PC-3 (cell line): ENCODE measurements around the gene MAPKAPK3. TPM values are rescaled to one million over a fixed set of nuclear protein-coding genes. Genes with fewer than 3 reads are reported as not detected.

Source experiments
- ATAC-seq: fragments of 200-7000 bp; cut with Tn5 transposase; 2 replicates; pipeline ENCODE4 v1.9.1; 2020; ENCODE audit warnings: mild to moderate bottlenecking, moderate library complexity
- BruUV-seq: library from RNA; stranded (reverse); fragments of 400-500 nt; replicated peaks from 2 replicates; lab custom pipeline; 2021; lab: Mats Ljungman, UMichigan
- CTCF ChIA-PET: fragments of 300-600 bp; sonication (Branson Sonifier 250); formaldehyde crosslinking; loops from one replicate; lab custom pipeline; 2022; ENCODE audit warnings: antibody characterized with exemption; lab: Charles Lee
- POLR2A ChIA-PET: fragments of 300-600 bp; sonication (Branson Sonifier 250); formaldehyde crosslinking; loops from one replicate; lab custom pipeline; 2022; ENCODE audit warnings: antibody characterized with exemption; ENCODE audit not compliant: unreplicated experiment; lab: Charles Lee
- DNase-seq: peaks from one replicate; pipeline ENCODE4 v3.0.0-alpha.2; 2015
- H2AFZ ChIP-seq: fragments of 300-600 bp; sonication (generic); 2 replicates; pipeline ENCODE4 v1.6.0; 2016; ENCODE audit warnings: antibody characterized with exemption, low read length
- H3F3A ChIP-seq: fragments of 300-600 bp; sonication (generic); one replicate; pipeline ENCODE4 v1.6.0; 2017; ENCODE audit warnings: antibody characterized with exemption, low read length, control low read depth, mild to moderate bottlenecking; ENCODE audit not compliant: unreplicated experiment
- H3K27ac ChIP-seq: fragments of 300-600 bp; sonication (generic); 2 replicates; pipeline ENCODE4 v1.5.1; 2016; ENCODE audit warnings: mild to moderate bottlenecking, low read length
- H3K27me3 ChIP-seq: fragments of 300-600 bp; sonication (generic); 2 replicates; pipeline ENCODE4 v1.6.1; 2016; ENCODE audit warnings: low read length, mixed read lengths
- H3K36me3 ChIP-seq: fragments of 300-600 bp; sonication (generic); 2 replicates; pipeline ENCODE4 v1.6.1; 2016; ENCODE audit warnings: low read depth, mixed run types, low read length, mixed read lengths
- H3K4me1 ChIP-seq: fragments of 300-600 bp; sonication (generic); 2 replicates; pipeline ENCODE4 v1.5.1; 2016; ENCODE audit warnings: low read length; ENCODE audit not compliant: insufficient read depth
- H3K4me2 ChIP-seq: fragments of 300-600 bp; sonication (generic); 2 replicates; pipeline ENCODE4 v1.6.0; 2016; ENCODE audit warnings: low read length
- H3K4me3 ChIP-seq: fragments of 300-600 bp; sonication (generic); 2 replicates; pipeline ENCODE4 v1.5.1; 2016; ENCODE audit warnings: mild to moderate bottlenecking, low read length, mixed read lengths
- H3K79me2 ChIP-seq: fragments of 300-600 bp; sonication (generic); 2 replicates; pipeline ENCODE4 v1.6.1; 2017; ENCODE audit warnings: low read length, mixed read lengths
- H3K9ac ChIP-seq: fragments of 300-600 bp; sonication (generic); 2 replicates; pipeline ENCODE4 v1.6.0; 2016; ENCODE audit warnings: mild to moderate bottlenecking, low read length
- H3K9me2 ChIP-seq: fragments of 300-600 bp; sonication (generic); replicated peaks from 2 replicates; pipeline ENCODE4 v1.6.1; 2016; ENCODE audit warnings: mixed run types, low read length, mixed read lengths
- H3K9me3 ChIP-seq: fragments of 300-600 bp; sonication (generic); 2 replicates; pipeline ENCODE4 v1.6.1; 2016; ENCODE audit warnings: low read length, mixed read lengths
- H4K20me1 ChIP-seq: fragments of 300-600 bp; sonication (generic); 2 replicates; pipeline ENCODE4 v1.6.1; 2016; ENCODE audit warnings: low read length, mixed read lengths
- EZH2 ChIP-seq: fragments of 300-600 bp; sonication (generic); IDR thresholded peaks from one replicate; pipeline ENCODE4 v1.6.1; 2017; ENCODE audit warnings: antibody characterized with exemption, mild to moderate bottlenecking, low read length; ENCODE audit not compliant: unreplicated experiment
- EZH2phosphoT487 ChIP-seq: fragments of 300-600 bp; sonication (generic); IDR thresholded peaks from 2 replicates; pipeline ENCODE4 v1.6.1; 2018; ENCODE audit warnings: mild to moderate bottlenecking, antibody characterized with exemption, low read length, borderline replicate concordance
- intact Hi-C: fragments of 100-400 bp; cut with micrococcal nuclease; formaldehyde crosslinking; loops from 2 replicates; pipeline ENCODE4 v1.9.0; 2023
- total RNA-seq: library from RNA; depleted of rRNA; stranded (reverse); fragments of >200 nt; gene quantifications from 2 replicates; pipeline ENCODE4 v1.2.3, GENCODE V29; 2014
- TF ChIP-seq, protein P1 (sequence below): fragments of 300-600 bp; sonication (generic); conservative IDR thresholded peaks from 2 replicates; pipeline ENCODE4 v1.5.1; 2017; ENCODE audit warnings: antibody characterized with exemption, low read depth, mild to moderate bottlenecking, low read length

The MAPKAPK3 gene
- total RNA-seq, 1 experiment from 2014 or later: 142 TPM

DNA sequence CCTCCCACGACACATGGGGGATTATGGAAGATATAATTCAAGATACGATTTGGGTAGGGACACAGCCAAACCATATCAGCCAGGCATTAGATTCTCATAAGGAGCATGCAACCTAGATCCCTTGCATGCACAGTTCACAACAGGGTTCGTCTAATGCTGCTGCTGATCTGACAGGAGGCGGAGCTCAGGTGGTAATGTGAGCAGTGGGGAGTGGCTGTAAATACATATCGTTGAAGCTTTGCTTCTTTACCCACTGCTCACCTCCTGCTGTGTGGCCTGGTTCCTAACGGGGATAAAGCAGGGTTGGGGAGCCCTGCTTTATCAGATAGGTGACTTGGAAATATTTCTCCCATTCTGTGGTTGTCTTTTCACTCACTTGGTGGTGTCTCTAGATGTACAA lies 72.6 kb downstream of the MAPKAPK3 start:
- BruUV-seq: no TSS peak
- CTCF ChIA-PET: no interaction called here

DNA sequence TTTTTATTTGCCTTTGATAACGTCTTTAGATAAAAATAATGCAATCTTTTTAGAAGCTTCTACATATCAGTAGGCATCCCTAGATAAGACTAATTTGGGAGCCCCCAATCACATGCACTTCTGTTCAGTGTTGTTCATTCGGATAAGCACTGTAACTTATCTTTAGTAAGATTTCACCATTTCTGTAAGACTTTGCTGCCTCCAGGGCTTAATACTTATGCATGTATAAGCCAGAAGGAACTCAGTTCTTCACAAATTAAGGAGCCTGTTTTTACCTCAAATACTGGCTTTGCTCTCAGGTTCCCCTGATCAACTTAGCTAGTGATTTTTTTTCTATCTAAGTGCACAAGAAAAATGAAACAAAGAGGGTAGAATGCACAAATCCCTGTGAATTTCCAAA lies 78.1 kb downstream of the MAPKAPK3 start:
- Histone ChIP-seq H4K20me1 (no peaks in the 10 kb centered on the region), H3K36me3 (no peaks in the 10 kb centered on the region), H3K9me2 (no peaks in the 10 kb centered on the region), H3K27ac (no peak overlapping the region), H3K4me1 (no peaks in the 10 kb centered on the region), H3K4me3 (no peak overlapping the region), H3K27me3 (peaks cover 27% of the 10 kb centered on the region), H3K9me3 (no peaks in the 10 kb centered on the region), H3K79me2 (no peaks in the 10 kb centered on the region), H3F3A (no peaks in the 10 kb centered on the region), H3K9ac (no peak overlapping the region), H2AFZ (no peak overlapping the region), H3K4me2 (no peak overlapping the region)
- BruUV-seq: no TSS peak
- intact Hi-C loops: no loop called here
- TF ChIP-seq, protein P1, sequence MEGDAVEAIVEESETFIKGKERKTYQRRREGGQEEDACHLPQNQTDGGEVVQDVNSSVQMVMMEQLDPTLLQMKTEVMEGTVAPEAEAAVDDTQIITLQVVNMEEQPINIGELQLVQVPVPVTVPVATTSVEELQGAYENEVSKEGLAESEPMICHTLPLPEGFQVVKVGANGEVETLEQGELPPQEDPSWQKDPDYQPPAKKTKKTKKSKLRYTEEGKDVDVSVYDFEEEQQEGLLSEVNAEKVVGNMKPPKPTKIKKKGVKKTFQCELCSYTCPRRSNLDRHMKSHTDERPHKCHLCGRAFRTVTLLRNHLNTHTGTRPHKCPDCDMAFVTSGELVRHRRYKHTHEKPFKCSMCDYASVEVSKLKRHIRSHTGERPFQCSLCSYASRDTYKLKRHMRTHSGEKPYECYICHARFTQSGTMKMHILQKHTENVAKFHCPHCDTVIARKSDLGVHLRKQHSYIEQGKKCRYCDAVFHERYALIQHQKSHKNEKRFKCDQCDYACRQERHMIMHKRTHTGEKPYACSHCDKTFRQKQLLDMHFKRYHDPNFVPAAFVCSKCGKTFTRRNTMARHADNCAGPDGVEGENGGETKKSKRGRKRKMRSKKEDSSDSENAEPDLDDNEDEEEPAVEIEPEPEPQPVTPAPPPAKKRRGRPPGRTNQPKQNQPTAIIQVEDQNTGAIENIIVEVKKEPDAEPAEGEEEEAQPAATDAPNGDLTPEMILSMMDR: no peak
- TF ChIP-seq EZH2phosphoT487 (no peak), EZH2 (no peak)
- POLR2A ChIA-PET: no interaction called here
- no peak for DNase-seq
- CTCF ChIA-PET: no interaction called here
- ATAC-seq: no peak

More for the DNA sequence above, 72.6 kb downstream of the MAPKAPK3 start:
- H2AFZ ChIP-seq: no peak overlapping the region
- H3K36me3 ChIP-seq: no peaks in the 10 kb centered on the region
- no peaks in the 10 kb centered on the region for H3K9me2 ChIP-seq
- H3K9ac ChIP-seq: no peak overlapping the region
- intact Hi-C loops: no loop called here
- POLR2A ChIA-PET: no interaction called here
- no peaks in the 10 kb centered on the region for H3K79me2 ChIP-seq
- H4K20me1 ChIP-seq: no peaks in the 10 kb centered on the region
- H3K9me3 ChIP-seq: no peaks in the 10 kb centered on the region
- H3K4me3 ChIP-seq: no peak overlapping the region
- H3K4me1 ChIP-seq: no peaks in the 10 kb centered on the region
- no peak overlapping the region for H3K27ac ChIP-seq
- no peak overlapping the region for H3K4me2 ChIP-seq
- ATAC-seq: peak; percentile 37; the same call in 1 of the 2 replicates
- no peak for DNase-seq
- H3F3A ChIP-seq: no peaks in the 10 kb centered on the region
- peaks cover 44% of the 10 kb centered on the region for H3K27me3 ChIP-seq
- TF ChIP-seq EZH2 (no peak), EZH2phosphoT487 (no peak)
- TF ChIP-seq, protein P1: no peak

DNA sequence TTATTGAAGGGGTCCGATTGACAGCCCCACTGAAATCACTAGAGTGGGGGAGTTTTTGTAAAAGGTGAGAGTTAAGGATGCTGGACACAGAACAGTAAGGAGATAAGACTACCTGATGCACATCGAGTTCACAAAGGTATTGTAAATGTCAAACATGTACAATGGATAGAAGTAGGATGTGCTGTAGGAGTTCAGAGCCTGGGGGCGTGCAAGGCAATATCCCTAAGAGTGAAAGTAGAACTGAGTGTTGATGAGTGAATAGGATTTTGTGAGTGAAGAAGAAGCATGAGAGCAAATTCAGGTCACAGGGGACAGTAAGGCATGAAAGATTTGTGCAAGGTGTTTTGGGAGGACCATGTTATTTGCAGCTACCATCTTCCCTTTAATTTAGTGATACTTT lies 79.3 kb downstream of the MAPKAPK3 start:
- Histone ChIP-seq H3K79me2 (no peaks in the 10 kb centered on the region), H3K27me3 (peaks cover 27% of the 10 kb centered on the region), H4K20me1 (no peaks in the 10 kb centered on the region), H3K27ac (no peak overlapping the region), H3K4me2 (no peak overlapping the region), H3K36me3 (no peaks in the 10 kb centered on the region), H3K9me2 (no peaks in the 10 kb centered on the region), H3K4me1 (no peaks in the 10 kb centered on the region), H3K9ac (no peak overlapping the region), H2AFZ (no peak overlapping the region), H3F3A (no peaks in the 10 kb centered on the region), H3K4me3 (no peak overlapping the region), H3K9me3 (no peaks in the 10 kb centered on the region)
- ChIA-PET CTCF (interaction anchor here (0.6 kb wide), 1 partner anchor 22 kb away, joined by 6 read pairs; the partner anchor contains the start of gene DOCK3), POLR2A (no interaction called here)
- TF ChIP-seq EZH2phosphoT487 (no peak), EZH2 (no peak)
- TF ChIP-seq, protein P1: no peak
- ATAC-seq: no peak
- intact Hi-C loops: no loop called here
- no TSS peak for BruUV-seq
- no peak for DNase-seq
